ENCODE results near the gene GRB10.

GRB10 gene

DNA sequence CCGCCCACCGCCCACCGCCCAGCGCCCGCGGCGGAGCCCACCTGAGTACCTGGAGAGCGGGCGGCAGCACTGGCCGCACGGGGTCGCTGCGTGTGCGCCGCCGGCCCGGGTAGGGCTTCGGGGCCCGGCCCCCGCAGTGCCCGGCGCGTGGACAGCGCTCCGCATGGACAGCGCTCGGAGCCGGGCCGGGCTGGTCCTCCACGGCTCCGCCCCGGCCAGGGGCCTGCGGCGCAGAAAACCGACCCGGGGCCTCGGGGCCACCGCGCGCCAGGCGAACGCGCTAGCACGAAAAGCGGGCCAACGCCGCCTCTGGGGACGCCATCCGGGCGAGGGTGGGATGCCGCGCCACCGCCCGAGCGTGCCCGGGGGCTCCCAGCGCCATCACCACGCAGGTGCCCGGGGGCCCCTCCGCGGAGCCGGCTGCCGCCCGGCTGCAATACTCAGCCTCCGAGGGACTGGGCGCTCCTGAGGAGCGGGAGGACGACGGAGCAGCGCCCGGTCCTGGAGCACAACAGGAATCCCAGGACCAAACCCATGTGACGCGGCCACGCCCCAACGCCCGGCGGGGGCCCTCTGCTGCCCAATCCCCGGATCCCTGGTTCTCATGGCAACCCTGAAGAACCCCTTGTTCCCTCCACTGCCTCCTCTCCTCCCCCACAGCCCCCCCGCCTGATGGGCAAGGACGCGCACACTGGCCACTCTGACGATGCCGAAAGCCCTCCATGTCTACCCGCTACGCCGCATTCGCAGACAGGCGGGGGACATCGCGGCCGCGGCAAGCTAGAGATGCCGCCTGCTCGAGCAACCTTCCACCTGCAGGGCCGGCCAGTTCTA is at the start of gene GRB10:
Gene GRB10 (minus strand): TSS at position 522 of the 834 bp plus-strand sequence. CDS start 50,574 bp downstream, outside the sequence.
- peak; percentile 83 for DNase-seq (ENCODE audit: low spot score)

DNA sequence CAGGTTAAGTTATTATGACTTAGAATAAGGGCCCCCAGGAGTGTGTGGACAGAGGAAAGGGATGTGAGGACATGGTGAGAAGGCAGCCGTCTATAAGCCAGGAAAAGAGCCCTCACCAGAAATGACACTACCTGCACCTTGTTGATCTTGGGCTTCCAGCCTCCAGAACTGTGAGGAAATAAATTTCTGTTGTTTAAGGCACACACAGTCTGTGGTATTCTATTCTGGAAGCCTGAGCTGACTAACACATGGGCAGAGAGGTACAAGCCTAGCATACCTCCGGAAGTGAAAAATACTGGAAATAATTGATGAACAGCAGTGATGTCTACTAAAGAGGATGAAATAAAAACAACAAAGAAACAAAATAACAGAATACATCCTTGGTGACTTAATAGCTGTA is 46.1 kb upstream of the GRB10 start:
- DNase-seq (ENCODE audit: low spot score) = no peak

- DNase-seq (ENCODE audit: low spot score) = no peak
Measured at GRCh38 chr7:50828116-50828515, 45.4 kb upstream of the GRB10 start.

DNA sequence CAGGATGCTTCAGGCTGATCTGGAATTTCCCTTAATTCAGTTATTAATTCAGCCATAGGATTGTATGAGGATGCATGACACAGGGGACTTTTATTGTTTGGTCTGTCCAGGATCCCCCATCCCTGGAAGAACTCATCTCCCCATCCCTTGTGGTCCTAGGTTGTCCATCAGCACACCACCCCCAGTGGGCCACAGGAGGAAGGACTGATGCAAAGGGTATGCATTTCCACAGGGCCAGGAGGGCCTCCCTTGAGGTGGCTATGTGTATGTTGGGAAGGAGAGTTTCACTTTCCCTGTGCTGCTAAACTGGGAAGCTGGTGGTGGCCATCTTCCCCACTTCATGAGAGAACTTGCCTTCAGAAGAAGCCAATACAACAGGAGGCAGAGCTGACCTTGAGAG is 44.6 kb upstream of the GRB10 start:
- DNase-seq (ENCODE audit: low spot score) = no peak

DNA sequence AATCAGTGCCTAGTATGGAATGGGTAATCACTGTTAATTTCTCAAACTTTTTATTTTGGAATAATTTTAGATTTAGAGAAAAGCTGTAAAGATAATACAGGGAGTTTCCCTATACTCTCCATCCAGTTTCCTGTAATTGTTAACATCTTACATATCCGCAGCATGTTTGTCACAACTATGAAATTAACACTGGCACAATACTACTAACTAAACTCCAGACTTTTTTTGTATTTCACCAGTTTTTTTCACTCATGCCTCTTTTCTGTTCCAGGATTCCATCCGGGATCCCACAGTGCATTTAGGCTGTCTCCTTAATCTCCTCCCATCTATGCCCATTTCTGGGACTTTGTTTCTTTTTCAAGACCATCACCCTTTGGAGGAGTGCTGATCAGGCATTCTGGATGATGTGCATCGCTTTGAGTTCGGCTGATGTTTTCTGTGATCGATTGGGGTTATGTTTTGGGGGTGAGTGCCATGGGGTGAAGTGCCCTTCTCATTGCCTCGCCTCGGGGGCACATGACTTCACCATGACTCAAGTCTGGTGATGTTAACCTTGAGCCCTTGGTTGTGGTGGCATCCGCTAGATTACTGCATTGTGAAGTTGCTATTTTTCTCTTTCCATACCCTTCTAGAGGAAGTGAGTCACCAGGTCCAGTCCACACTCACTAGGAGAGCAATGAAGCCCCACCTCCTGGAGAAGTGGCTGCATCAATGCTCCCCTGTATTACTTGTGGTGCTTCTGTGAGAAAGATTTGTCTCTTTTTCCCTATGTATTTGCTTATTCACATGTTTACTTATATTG is 43.9 kb upstream of the GRB10 start:
- DNase-seq (ENCODE audit: low spot score) = no peak

DNA sequence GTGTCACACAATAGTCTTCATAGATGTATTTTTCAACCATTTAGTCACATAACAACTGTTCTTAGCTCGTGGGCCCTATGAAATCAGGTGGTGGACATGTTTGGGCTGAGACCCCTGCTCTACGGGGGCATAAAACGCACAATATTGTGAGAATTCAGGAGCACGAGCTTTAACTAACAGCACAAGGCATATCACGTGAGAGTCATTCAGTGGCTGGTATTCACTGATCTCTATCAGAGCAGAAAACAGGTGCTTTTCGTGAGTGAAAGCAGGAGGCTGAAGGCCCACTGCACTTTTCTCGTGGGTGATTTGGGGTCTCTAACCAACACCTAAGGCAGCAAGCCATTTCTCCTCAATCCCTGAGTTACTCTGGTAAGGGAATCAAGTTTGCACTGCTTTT is 42.8 kb upstream of the GRB10 start:
- DNase-seq (ENCODE audit: low spot score) = no peak

DNA sequence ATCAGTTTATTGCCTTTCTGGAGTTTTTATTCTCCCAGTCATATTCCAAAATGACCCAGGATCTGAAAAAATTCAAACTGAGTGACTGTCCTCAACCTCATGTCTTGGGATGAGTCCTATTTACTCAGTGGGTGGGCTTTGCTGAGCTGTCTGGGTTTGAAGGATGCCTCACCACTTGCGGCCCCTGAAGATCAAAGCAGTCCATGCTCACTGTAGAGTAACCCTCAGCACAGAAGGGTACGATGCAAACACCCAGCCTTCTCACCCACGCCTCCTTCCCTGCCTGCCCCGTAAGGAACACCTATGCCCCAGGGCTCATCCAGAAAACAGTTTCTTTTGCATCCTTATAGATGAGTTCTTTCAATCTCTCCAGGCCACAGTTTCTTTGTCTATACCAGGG is 42.2 kb upstream of the GRB10 start:
- DNase-seq (ENCODE audit: low spot score) = no peak

- DNase-seq (ENCODE audit: low spot score) = no peak
Measured at GRCh38 chr7:50822706-50823105, 40.0 kb upstream of the GRB10 start.

- no peak for DNase-seq (ENCODE audit: low spot score)
Measured at GRCh38 chr7:50822110-50822509, 39.4 kb upstream of the GRB10 start.

- DNase-seq (ENCODE audit: low spot score) = no peak
Measured at GRCh38 chr7:50821457-50822008, 38.8 kb upstream of the GRB10 start.

DNA sequence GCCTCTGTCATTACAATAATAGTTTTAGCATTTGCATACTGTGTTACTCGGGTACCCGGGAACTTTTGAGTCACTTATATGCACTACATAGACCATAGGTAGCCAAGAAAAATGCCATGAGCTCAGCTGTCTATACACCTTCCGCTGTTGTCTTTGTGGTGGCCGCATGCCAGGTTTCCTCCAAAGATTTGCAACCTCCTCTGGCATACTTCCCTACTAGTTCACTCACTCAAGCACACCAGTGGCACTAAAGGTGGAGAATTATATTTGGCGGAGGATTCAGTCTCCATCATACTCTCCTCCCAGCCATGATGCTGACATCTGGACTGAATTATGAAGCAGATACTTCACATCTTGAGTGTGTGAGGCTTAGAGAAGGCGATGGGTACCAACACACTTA is 35.6 kb upstream of the GRB10 start:
- DNase-seq (ENCODE audit: low spot score) = no peak

DNA sequence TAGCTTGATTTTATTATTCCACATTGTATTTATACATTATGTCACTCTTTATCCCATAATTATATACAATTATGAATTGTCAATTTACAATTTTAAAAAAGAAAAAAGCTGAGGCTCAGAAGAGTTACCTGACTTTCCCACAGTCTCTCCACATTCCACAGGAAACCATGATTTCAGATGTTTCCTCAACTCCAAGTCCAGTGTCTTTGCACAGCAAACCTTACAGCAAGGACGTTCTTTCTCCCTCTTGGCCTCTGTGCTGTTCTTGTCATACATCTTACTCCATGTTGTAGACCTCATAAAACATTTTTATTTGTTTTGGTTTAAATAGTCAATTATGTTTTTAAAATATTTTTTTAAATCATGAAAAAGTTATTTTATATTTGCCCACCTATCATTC is 34.9 kb upstream of the GRB10 start:
- DNase-seq (ENCODE audit: low spot score) = no peak

- no peak for DNase-seq (ENCODE audit: low spot score)
Measured at GRCh38 chr7:50815138-50815537, 32.4 kb upstream of the GRB10 start.

- no peak for DNase-seq (ENCODE audit: low spot score)
Measured at GRCh38 chr7:50814166-50814565, 31.5 kb upstream of the GRB10 start.

DNA sequence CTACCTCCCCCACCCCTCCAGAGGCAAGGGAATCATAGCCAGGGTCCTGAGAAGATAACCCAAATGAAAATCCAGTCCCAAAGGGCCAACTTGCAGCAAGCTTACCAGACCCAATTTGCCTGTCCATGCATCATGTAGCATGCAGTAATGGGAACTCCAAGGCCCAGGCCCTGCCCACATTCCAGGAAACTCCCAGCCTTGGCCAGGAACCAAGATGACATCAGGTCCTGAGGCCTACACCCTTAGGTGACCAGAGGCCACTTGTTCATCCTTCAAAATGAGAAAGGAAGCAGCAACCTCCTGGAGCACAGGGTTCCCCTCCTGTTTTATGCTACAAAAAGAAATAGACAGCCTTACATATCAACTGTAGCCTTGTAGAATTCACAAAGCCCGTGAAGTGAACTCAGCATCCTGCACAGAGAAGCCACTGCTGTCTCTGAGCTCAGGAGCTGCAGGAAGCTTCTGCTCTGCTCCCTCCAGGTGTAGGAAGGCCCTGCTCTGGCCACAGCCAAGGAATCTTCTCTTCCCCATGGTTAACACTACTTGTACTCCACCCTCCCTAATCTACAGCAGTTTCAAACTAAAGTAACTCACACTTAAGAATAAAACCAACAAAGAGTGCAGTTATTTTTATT is 30.3 kb upstream of the GRB10 start:
- no peak for DNase-seq (ENCODE audit: low spot score)

GRCh38 chr7:50812094-50812493 is 29.4 kb upstream of the GRB10 start:
- no peak for DNase-seq (ENCODE audit: low spot score)

DNA sequence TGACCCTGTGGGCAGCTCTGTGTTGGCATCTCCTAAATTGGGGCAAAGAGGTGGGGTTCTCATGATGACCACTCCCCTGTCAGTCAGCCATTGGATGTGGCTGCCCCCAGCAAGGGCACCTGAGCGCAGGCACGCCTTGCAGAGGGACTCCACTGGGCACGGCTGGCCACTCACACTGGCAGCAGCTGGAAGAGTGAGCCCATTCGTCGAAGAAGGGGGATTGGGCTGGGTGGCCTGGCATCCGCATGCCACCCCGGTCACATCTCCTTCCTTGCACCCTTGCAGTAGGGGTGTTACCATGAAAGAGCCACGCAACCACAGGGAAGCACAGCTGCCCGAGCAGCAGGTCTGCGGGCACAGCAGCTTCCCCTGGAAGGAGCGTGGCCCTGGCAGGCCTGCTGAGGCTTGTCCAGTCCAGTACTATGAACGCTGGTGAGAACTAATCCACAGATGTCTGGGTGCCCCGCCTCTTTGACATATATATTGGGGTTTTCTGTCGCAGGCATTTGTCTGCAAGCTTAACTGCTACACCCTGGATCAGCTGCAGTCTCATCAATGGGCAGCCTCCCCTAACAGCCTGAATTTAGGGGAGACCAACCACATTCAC is 25.7 kb upstream of the GRB10 start:
- no peak for DNase-seq (ENCODE audit: low spot score)

- DNase-seq (ENCODE audit: low spot score) = no peak
Measured at GRCh38 chr7:50807026-50807730, 24.5 kb upstream of the GRB10 start.

DNA sequence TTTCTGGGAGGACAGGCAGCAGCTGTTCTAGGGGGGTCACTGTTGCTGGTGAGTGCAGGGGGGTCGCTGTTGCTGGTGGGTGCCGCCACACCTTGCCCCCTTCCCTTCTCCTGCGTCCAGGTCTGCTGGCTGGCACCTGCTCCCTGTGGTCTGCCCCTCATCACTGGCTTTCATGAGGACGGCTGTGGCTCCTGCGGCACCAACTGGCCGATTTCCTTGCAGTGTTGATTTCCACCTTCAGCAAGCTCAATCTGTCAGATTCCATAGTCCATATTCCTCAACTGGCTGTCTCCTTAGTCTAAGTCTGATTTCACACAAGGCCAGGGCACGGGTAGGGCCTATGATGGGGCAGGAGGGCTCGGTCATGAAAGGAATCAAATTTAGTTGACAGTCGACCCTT is 23.4 kb upstream of the GRB10 start:
- no peak for DNase-seq (ENCODE audit: low spot score)

DNA sequence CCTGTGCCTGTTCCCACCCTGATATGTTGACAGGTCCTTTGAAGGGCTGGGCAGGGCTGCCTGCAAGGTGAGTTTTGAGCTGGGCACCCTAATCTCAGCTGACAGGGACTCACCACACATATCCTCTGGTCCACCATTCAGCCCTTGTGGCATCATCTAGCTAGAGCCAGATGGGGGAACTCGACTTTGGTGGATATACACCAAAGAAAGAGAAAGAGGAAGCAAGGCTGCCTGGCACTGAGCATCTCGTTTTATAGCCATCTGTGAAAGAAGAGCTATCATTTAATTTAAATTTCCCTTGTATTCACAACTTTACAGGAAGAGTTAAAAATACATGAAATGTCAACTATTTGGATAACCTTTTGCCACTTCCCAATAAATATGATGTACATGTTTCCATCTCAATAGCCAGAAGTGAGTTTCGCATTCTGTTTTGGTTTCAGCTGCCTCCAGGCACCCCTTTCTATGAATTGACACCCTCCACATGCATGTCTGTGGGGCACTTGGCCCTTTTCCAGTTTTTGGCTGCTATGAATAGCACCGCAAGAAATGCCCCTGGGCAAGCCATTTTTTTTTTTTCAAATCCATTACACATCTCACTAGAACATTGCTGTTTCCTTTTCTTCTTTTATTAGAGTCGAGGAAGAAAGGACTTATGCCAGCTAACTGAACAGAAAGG is 22.9 kb upstream of the GRB10 start:
- DNase-seq (ENCODE audit: low spot score) = no peak
